K562 (cell line): ENCODE data around the gene YIPF1. TPM values are rescaled to one million over a fixed set of nuclear protein-coding genes. Genes with fewer than 3 reads are reported as not detected.

Experiments used
- ATAC-seq: fragments of 200-7000 bp; cut with Tn5 transposase; 3 replicates; pipeline ENCODE4 v1.9.1; 2020; ENCODE audit warnings: moderate library complexity
- BruUV-seq: library from RNA; stranded (reverse); fragments of 400-500 nt; replicated peaks from 2 replicates; lab custom pipeline; 2021; lab: Mats Ljungman, UMichigan
- CTCF ChIA-PET: fragments of 300-600 bp; formaldehyde crosslinking; extraction: SDS; loops from one replicate; lab custom pipeline; 2021; ENCODE audit warnings: low intra/inter-chr PET ratio; lab: Yijun Ruan, JAX
- POLR2A ChIA-PET: fragments of 300-600, 350-650 bp; sonication (Branson Sonifier 250); formaldehyde crosslinking; extraction: SDS; loops from one replicate; lab custom pipeline; 2021; ENCODE audit warnings: antibody characterized with exemption, inconsistent platforms; lab: Yijun Ruan, JAX
- DNase-seq, 4 experiments: peaks; one replicate each; pipeline versions ENCODE4 v3.0.0 to v3.0.0-alpha.2; 2011 to 2018; ENCODE audit warnings: low spot score in 3 of 4, mixed read lengths in 3 of 4; ENCODE audit errors: extremely low read depth in 1 of 4
- FAIRE-seq: peaks from 2 replicates; lab custom pipeline; 2011; peaks lifted over from hg19 to GRCh38; lab: Jason Lieb, UNC
- H2AFZ ChIP-seq: 2 replicates; pipeline ENCODE4 v1.6.0; 2011; ENCODE audit warnings: low read depth, low read length, control low read depth, inconsistent platforms
- H3K27ac ChIP-seq: fragments of 200-600 bp; 3 replicates; pipeline ENCODE4 v1.8.0; 2011; ENCODE audit warnings: low read depth, mild to moderate bottlenecking, control low read depth, inconsistent platforms, low read length, moderate library complexity, mixed read lengths; ENCODE audit errors: extremely low read depth
- H3K27me3 ChIP-seq, 2 experiments: fragments of 300-600 bp in 1 of 2; 2 replicates in 1 of 2; 3 replicates in 1 of 2; pipeline versions ENCODE4 v1.6.0 to v1.8.0; 2011; ENCODE audit warnings: inconsistent platforms in 2 of 2, low read length in 2 of 2, mild to moderate bottlenecking in 1 of 2, mixed read lengths in 1 of 2, moderate library complexity in 1 of 2; ENCODE audit not compliant: control insufficient read depth in 2 of 2, insufficient read depth in 2 of 2
- H3K36me3 ChIP-seq: fragments of 300-600 bp; 3 replicates; pipeline ENCODE4 v1.8.0; 2011; ENCODE audit warnings: mild to moderate bottlenecking, low read length, inconsistent platforms; ENCODE audit not compliant: control insufficient read depth, insufficient read depth
- H3K4me1 ChIP-seq, 2 experiments: fragments of 200-600 bp in 1 of 2; replicated peaks in 1 of 2; 2 replicates in 1 of 2; 3 replicates in 1 of 2; pipeline versions ENCODE4 v1.5.1 to v1.8.0; 2011; ENCODE audit warnings: inconsistent platforms in 2 of 2, low read length in 2 of 2, mild to moderate bottlenecking in 1 of 2, mixed read lengths in 1 of 2, moderate library complexity in 1 of 2; ENCODE audit not compliant: control insufficient read depth in 2 of 2, insufficient read depth in 2 of 2
- H3K4me2 ChIP-seq: 2 replicates; pipeline ENCODE4 v1.6.1; 2011; ENCODE audit warnings: low read length, control low read depth, inconsistent platforms, mixed read lengths; ENCODE audit not compliant: insufficient read depth
- H3K4me3 ChIP-seq: fragments of 200-600 bp; sonication (generic), shearing (Covaris generic); 2 replicates; pipeline ENCODE4 v1.5.1; 2016; ENCODE audit warnings: control low read depth, inconsistent platforms
- H3K79me2 ChIP-seq: fragments of 200-600 bp; 3 replicates; pipeline ENCODE4 v1.8.0; 2011; ENCODE audit warnings: low read length, inconsistent platforms; ENCODE audit not compliant: control insufficient read depth, insufficient read depth
- H3K9ac ChIP-seq, 2 experiments: 2 replicates each; pipeline versions ENCODE4 v1.6.0 to v1.6.1; 2011; ENCODE audit warnings: low read depth in 2 of 2, low read length in 2 of 2, control low read depth in 1 of 2, inconsistent platforms in 1 of 2, mild to moderate bottlenecking in 1 of 2, mixed read lengths in 1 of 2; ENCODE audit not compliant: insufficient read depth in 1 of 2
- H3K9me1 ChIP-seq: one replicate; pipeline ENCODE4 v1.6.0; 2011; ENCODE audit warnings: inconsistent platforms, mild to moderate bottlenecking, low read length, moderate library complexity; ENCODE audit not compliant: control insufficient read depth, insufficient read depth
- H3K9me3 ChIP-seq: replicated peaks from 2 replicates; pipeline ENCODE4 v1.5.1; 2011; ENCODE audit warnings: low read depth, low read length, inconsistent platforms; ENCODE audit not compliant: control insufficient read depth, insufficient read depth
- H4K20me1 ChIP-seq: replicated peaks from 2 replicates; pipeline ENCODE4 v1.6.1; 2011; ENCODE audit warnings: low read length, inconsistent platforms, mixed read lengths; ENCODE audit not compliant: control insufficient read depth, insufficient read depth
- ATF3 ChIP-seq, 2 experiments: fragments of 450-650 bp in 1 of 2; sonication (generic) in 1 of 2; formaldehyde crosslinking in 1 of 2; IDR thresholded peaks in 1 of 2; conservative IDR thresholded peaks in 1 of 2; 2 replicates each; pipeline versions ENCODE4 v1.6.1 to v1.8.1; 2016 to 2023; ENCODE audit warnings: mild to moderate bottlenecking in 2 of 2, moderate library complexity in 2 of 2, inconsistent platforms in 1 of 2, missing genetic modification reagents in 1 of 2
- CTCF ChIP-seq, 3 experiments: IDR thresholded peaks in 2 of 3; conservative IDR thresholded peaks in 1 of 3; 2 replicates each; pipeline ENCODE4 v1.5.1; 2011 to 2012; ENCODE audit warnings: low read length in 3 of 3, mild to moderate bottlenecking in 3 of 3, control low read depth in 2 of 3, improper control_type of control experiment in 1 of 3, inconsistent platforms in 1 of 3, low read depth in 1 of 3, mixed read lengths in 1 of 3, moderate library complexity in 1 of 3; ENCODE audit not compliant: insufficient read depth in 2 of 3
- HDAC1 ChIP-seq, 2 experiments: fragments of 450-650 bp; IDR thresholded peaks; 2 replicates each; pipeline ENCODE4 v1.6.1; 2016 to 2017; ENCODE audit warnings: inconsistent platforms in 1 of 2, mild to moderate bottlenecking in 1 of 2, moderate library complexity in 1 of 2
- HDAC2 ChIP-seq: fragments of 450-650 bp; IDR thresholded peaks from 2 replicates; pipeline ENCODE4 v1.6.1; 2016; ENCODE audit warnings: mild to moderate bottlenecking
- SPI1 ChIP-seq: IDR thresholded peaks from 2 replicates; pipeline ENCODE4 v1.6.1; 2011; ENCODE audit warnings: low read depth, low read length, control low read depth, borderline replicate concordance
- WGBS: fragments of 100-300 bp; shearing (Covaris generic); methylation state at CpG from one replicate; pipeline ENCODE4 v1.1.6; 2016; ENCODE audit warnings: low coverage, mixed read lengths; ENCODE audit not compliant: insufficient coverage; ENCODE audit errors: missing lambda C conversion rate; 5-methylcytosine and 5-hydroxymethylcytosine counted together
- in situ Hi-C: fragments of 300-500 bp; cut with MboI; formaldehyde crosslinking; loops from 4 replicates; pipeline ENCODE4 v1.15.0; 2018; ENCODE audit warnings: inconsistent platforms, mixed read lengths
- intact Hi-C: fragments of 100-400 bp; cut with micrococcal nuclease; formaldehyde crosslinking; loops from 2 replicates; pipeline ENCODE4 v1.14.2; 2022
- polyA plus RNA-seq, 8 experiments: library from polyadenylated mRNA; depleted of rRNA in 4 of 8; stranded (reverse) in 5 of 8; unstranded in 3 of 8; fragments of >200 nt; fragmentation: Nextera tagmentation in 2 of 8; fragmentation: Illumina TruSeq in 1 of 8; extraction: Ambion mirVana in 2 of 8; extraction: Trizol in 1 of 8; gene quantifications; 2 replicates each; pipeline versions ENCODE4 v1.2.1 to v1.2.3, GENCODE V29; 2011 to 2014; ENCODE audit warnings: inconsistent platforms in 1 of 8, missing spikeins in 1 of 8
- total RNA-seq, 7 experiments: library from RNA; depleted of rRNA in 6 of 7; stranded (reverse); fragments of >200 nt in 6 of 7; fragmentation: Illumina TruSeq in 2 of 7; extraction: Trizol in 2 of 7; gene quantifications; 2 replicates each; pipeline versions ENCODE4 v1.2.1 to v1.2.3, GENCODE V29; 2011 to 2021; ENCODE audit warnings: low replicate concordance in 1 of 7

The YIPF1 gene
- total and polyA plus RNA-seq, 9 of the 15 experiments (the other 6 are each of a cell fraction or from before 2014, with no cell fraction given), result 11.5 to 37.5 (median 19.2) TPM

GRCh38 chr1:53833393-53833792 is 56.2 kb downstream of the YIPF1 start:
- TF ChIP-seq HDAC2, result no peak
- peak; percentile 10; the same call in 1 of the 2 replicates for TF ChIP-seq ATF3 (IDR thresholded peaks at IDR 0.05)
- TF ChIP-seq ATF3 (CRISPR knock-in tag; conservative IDR thresholded peaks at IDR 0.05), result no peak
- TF ChIP-seq, all 486 proteins: peak for 1
- Histone ChIP-seq H3K9me3 (no peaks in the 10 kb centered on the region), H3K79me2 (peaks cover 70% of the 10 kb centered on the region), H3K4me1 (peaks cover 4 to 13% of the 10 kb centered on the region in 2 experiments; a peak in 3 of 5 replicates), H3K36me3 (peaks cover 61% of the 10 kb centered on the region), H3K9ac (no peak overlapping the region), H3K4me3 (no peak overlapping the region), H4K20me1 (no peaks in the 10 kb centered on the region), H3K27ac (no peak overlapping the region), H3K4me2 (no peak overlapping the region), H3K9me1 (no peaks in the 10 kb centered on the region), H2AFZ (no peak overlapping the region), H3K27me3 (no peaks in the 10 kb centered on the region)
- FAIRE-seq, result no peak
- ChIA-PET CTCF (no interaction called here), POLR2A (interaction anchor here (0.7 kb wide), 1 partner anchor 370 kb away, joined by 3 read pairs; no protein-coding TSS in a partner anchor)
- in situ Hi-C loops, result no loop called here
- DNase-seq, result no peak
- intact Hi-C loops, result no loop called here
- BruUV-seq, result no TSS peak
- no peak for ATAC-seq
- 93% methylated on average over 4 of the region's 4 CpGs for WGBS

- POLR2A ChIA-PET, result interaction anchor here (0.6 to 3.0 kb wide), 4 partner anchors 9 to 15 kb away, joined by 3 to 11 read pairs (median 6); no protein-coding TSS in a partner anchor
- 88% methylated on average over 2 of the region's 2 CpGs for WGBS
- no peak for FAIRE-seq
Observed at GRCh38 chr1:53826367-53826766, 63.2 kb downstream of the YIPF1 start.

More at GRCh38 chr1:53826367-53826766, 63.2 kb downstream of the YIPF1 start:
- no peak overlapping the region for H3K4me3 ChIP-seq
- peak; percentile 58; the same call in 1 of the 3 replicates for ATAC-seq
- H4K20me1 ChIP-seq, result 0 out of 2 replicates have a peak, but pooled peaks cover 3% of the 10 kb centered on the region
- H3K4me2 ChIP-seq, result no peak overlapping the region
- TF ChIP-seq SPI1 (0 out of 2 replicates have a peak, but pooled peaks have one; percentile 10), HDAC1 (IDR thresholded peaks at IDR 0.05) (no peak), CTCF (IDR thresholded peaks at IDR 0.05 in 2 of 3, conservative IDR thresholded peaks at IDR 0.05 in 1 of 3; ENCODE audit: insufficient read depth in 2 of 3, low read depth in 1 of 3, low read length in 3 of 3) (peak in 2 of 3 experiments; percentile 21 to 41; a peak in 2 of 6 replicates)
- CTCF ChIA-PET, result no interaction called here
- no peak overlapping the region for H3K27ac ChIP-seq
- H3K4me1 ChIP-seq, result no peaks in the 10 kb centered on the region
- intact Hi-C loops, result no loop called here
- peaks cover 12% of the 10 kb centered on the region; the same call in 2 of the 3 replicates for H3K79me2 ChIP-seq
- no peaks in the 10 kb centered on the region for H3K9me1 ChIP-seq
- no peak overlapping the region for H3K9ac ChIP-seq
- H2AFZ ChIP-seq, result no peak overlapping the region
- BruUV-seq, result no TSS peak
- H3K36me3 ChIP-seq, result peaks cover 85% of the 10 kb centered on the region
- in situ Hi-C loops, result no loop called here
- H3K27me3 ChIP-seq, result no peaks in the 10 kb centered on the region
- DNase-seq, result peak in 2 of 4 experiments; percentile 33 to 42
- no peaks in the 10 kb centered on the region for H3K9me3 ChIP-seq
